ENCODE data around the gene UBE3C.
"Not testable (repeated sequence)": the region's sequence is repeated elsewhere in the genome, so short reads cannot be mapped to it uniquely, and the experiment has no call there.

UBE3C gene

GRCh38 chr7:157276091-157276561, 137.4 kb downstream of the UBE3C start:
- Histone ChIP-seq H3K9ac (ENCODE audit: low read length) (no peak overlapping the region), H3K4me3 (ENCODE audit: low read depth, low read length, poor library complexity, severe bottlenecking) (no peak overlapping the region), H3K27me3 (ENCODE audit: insufficient read depth, low read length) (peaks cover 4% of the 10 kb centered on the region; the same call in 1 of the 2 replicates), H3K4me2 (ENCODE audit: low read length) (no peak overlapping the region), H2AFZ (ENCODE audit: low read length) (no peak overlapping the region), H4K20me1 (ENCODE audit: insufficient read depth, low read length) (no peaks in the 10 kb centered on the region), H3K9me2 (ENCODE audit: low read depth, low read length) (no peaks in the 10 kb centered on the region), H3K79me2 (ENCODE audit: insufficient read depth, low read length) (no peaks in the 10 kb centered on the region), H3K27ac (ENCODE audit: low read depth, low read length, poor library complexity, severe bottlenecking) (no peak overlapping the region), H3K36me3 (ENCODE audit: insufficient read depth, low read length) (peaks cover 4% of the 10 kb centered on the region; the same call in 1 of the 2 replicates), H3F3A (ENCODE audit: insufficient read depth, low read length) (no peaks in the 10 kb centered on the region), H3K4me1 (ENCODE audit: insufficient read depth, low read length, severe bottlenecking) (peaks cover 22% of the 10 kb centered on the region), H3K9me3 (ENCODE audit: low read length) (no peaks in the 10 kb centered on the region)
- TF ChIP-seq CTCF (IDR thresholded peaks at IDR 0.05; ENCODE audit: low read length) (no peak), EZH2 (IDR thresholded peaks at IDR 0.05; ENCODE audit: borderline replicate concordance, low read length) (no peak)

- H3K9ac ChIP-seq (ENCODE audit: low read length): no peak overlapping the region
- no peak overlapping the region for H3K4me3 ChIP-seq (ENCODE audit: low read depth, low read length, poor library complexity, severe bottlenecking)
- no peak overlapping the region for H2AFZ ChIP-seq (ENCODE audit: low read length)
- H3K79me2 ChIP-seq (ENCODE audit: insufficient read depth, low read length): no peaks in the 10 kb centered on the region
- H3K27ac ChIP-seq (ENCODE audit: low read depth, low read length, poor library complexity, severe bottlenecking): no peak overlapping the region
- no peaks in the 10 kb centered on the region for H3F3A ChIP-seq (ENCODE audit: insufficient read depth, low read length)
- H3K4me2 ChIP-seq (ENCODE audit: low read length): no peak overlapping the region
- H4K20me1 ChIP-seq (ENCODE audit: insufficient read depth, low read length): no peaks in the 10 kb centered on the region
- TF ChIP-seq EZH2 (IDR thresholded peaks at IDR 0.05; ENCODE audit: borderline replicate concordance, low read length) (no peak), CTCF (IDR thresholded peaks at IDR 0.05; ENCODE audit: low read length) (no peak)
- no peaks in the 10 kb centered on the region for H3K36me3 ChIP-seq (ENCODE audit: insufficient read depth, low read length)
- no peaks in the 10 kb centered on the region for H3K9me3 ChIP-seq (ENCODE audit: low read length)
- peaks cover 4% of the 10 kb centered on the region; the same call in 1 of the 2 replicates for H3K27me3 ChIP-seq (ENCODE audit: insufficient read depth, low read length)
- H3K9me2 ChIP-seq (ENCODE audit: low read depth, low read length): no peaks in the 10 kb centered on the region
- H3K4me1 ChIP-seq (ENCODE audit: insufficient read depth, low read length, severe bottlenecking): peaks cover 22% of the 10 kb centered on the region
Observed at GRCh38 chr7:157276731-157277562, 138.2 kb downstream of the UBE3C start.

GRCh38 chr7:157277568-157277967, 138.8 kb downstream of the UBE3C start:
- H3K4me3 ChIP-seq (ENCODE audit: low read depth, low read length, poor library complexity, severe bottlenecking); H3K27ac ChIP-seq (ENCODE audit: low read depth, low read length, poor library complexity, severe bottlenecking); H3K9me3 ChIP-seq (ENCODE audit: low read length); H3F3A ChIP-seq (ENCODE audit: insufficient read depth, low read length); H3K27me3 ChIP-seq (ENCODE audit: insufficient read depth, low read length); H3K9ac ChIP-seq (ENCODE audit: low read length); H3K4me2 ChIP-seq (ENCODE audit: low read length); H3K79me2 ChIP-seq (ENCODE audit: insufficient read depth, low read length); H3K36me3 ChIP-seq (ENCODE audit: insufficient read depth, low read length); H4K20me1 ChIP-seq (ENCODE audit: insufficient read depth, low read length); H3K9me2 ChIP-seq (ENCODE audit: low read depth, low read length); H2AFZ ChIP-seq (ENCODE audit: low read length): not testable (repeated sequence)
- H3K4me1 ChIP-seq (ENCODE audit: insufficient read depth, low read length, severe bottlenecking): peaks cover 22% of the 10 kb centered on the region

Measured in OCI-LY1 (cell line).